Transverse colon (tissue), 4 donors: ENCODE results near the gene IL3RA. TPM values are rescaled to one million over a fixed set of nuclear protein-coding genes. Genes with fewer than 3 reads are reported as not detected.

Source experiments
- DNase-seq: peaks from one replicate; pipeline ENCODE4 v3.0.0-alpha.2; 2019
- H3K27ac ChIP-seq, 4 donors: fragments of 200-600 bp; sonication (generic); 2 replicates each; pipeline ENCODE4 v1.5.1; 2016 to 2018; ENCODE audit warnings: inconsistent platforms in 4 of 4
- H3K27me3 ChIP-seq: fragments of 200-600 bp; sonication (generic); 2 replicates; pipeline ENCODE4 v1.5.1; 2017; ENCODE audit warnings: inconsistent platforms
- H3K36me3 ChIP-seq, 4 donors: fragments of 200-600 bp; sonication (generic); 2 replicates each; pipeline ENCODE4 v1.5.1; 2017 to 2019; ENCODE audit warnings: inconsistent platforms in 4 of 4
- H3K4me1 ChIP-seq, 4 donors: fragments of 200-600 bp; sonication (generic); 2 replicates each; pipeline ENCODE4 v1.5.1; 2017 to 2020; ENCODE audit warnings: inconsistent platforms in 4 of 4
- H3K4me3 ChIP-seq, 4 donors: fragments of 200-600 bp; sonication (generic); 1 replicate in 1 of 4; 2 replicates in 3 of 4; pipeline versions ENCODE4 v1.5.1 to v1.6.1; 2017 to 2019; ENCODE audit warnings: inconsistent platforms in 4 of 4
- H3K9me3 ChIP-seq, 2 donors: fragments of 200-600 bp; sonication (generic); 2 replicates each; pipeline ENCODE4 v1.5.1; 2017 to 2019; ENCODE audit warnings: inconsistent platforms in 2 of 2
- CTCF ChIP-seq, 5 experiments: fragments of 200-600 bp in 3 of 5; fragments of 450-650 bp in 2 of 5; sonication (generic) in 3 of 5; IDR thresholded peaks; 1 replicate in 2 of 5; 2 replicates in 3 of 5; pipeline ENCODE4 v1.5.1; 2016 to 2017; ENCODE audit warnings: antibody characterized with exemption in 5 of 5, inconsistent platforms in 3 of 5, mild to moderate bottlenecking in 2 of 5, moderate library complexity in 1 of 5
- EP300 ChIP-seq: sonication (generic); formaldehyde crosslinking; IDR thresholded peaks from one replicate; pipeline ENCODE4 v1.6.1; 2017; ENCODE audit warnings: antibody characterized with exemption, low read depth
- POLR2A ChIP-seq: fragments of 450-650 bp; IDR thresholded peaks from one replicate; pipeline ENCODE4 v1.6.1; 2016; ENCODE audit warnings: antibody characterized with exemption, mild to moderate bottlenecking, moderate library complexity
- POLR2AphosphoS5 ChIP-seq, 3 donors: sonication (generic); formaldehyde crosslinking; IDR thresholded peaks; one replicate each; pipeline ENCODE4 v1.6.1; 2016; ENCODE audit warnings: antibody characterized with exemption in 3 of 3
- WGBS, 2 donors: methylation state at CpG; one replicate each; pipeline ENCODE4 v1.1.5; 2018; ENCODE audit warnings: low coverage in 1 of 2; 5-methylcytosine and 5-hydroxymethylcytosine counted together
- in situ Hi-C, 4 donors: fragments of 200-750 bp; cut with MboI; loops; one replicate each; pipeline versions ENCODE4 v1.15.0 to v1.15.1; 2017; ENCODE audit warnings: low sequenced_read_pairs in 3 of 4, low pct_ligation_motif_present in 1 of 4, low pct_unique_long_range_greater_than_20kb in 1 of 4
- intact Hi-C: fragments of 100-400 bp; cut with DNase I; formaldehyde crosslinking; loops from one replicate; pipeline ENCODE4 v1.15.1; 2023; ENCODE audit warnings: low total_unique reads
- total RNA-seq, 4 donors: library from RNA; depleted of rRNA; stranded (reverse); fragments of >200 nt; gene quantifications; one replicate each; pipeline ENCODE4 v1.1.0, GENCODE V29; 2016

Gene IL3RA
- total RNA-seq, 4 donors from 2014 or later: 3.0 to 11.1 (median 5.8) TPM

GRCh38 chrX:1419545-1420355, 83.2 kb downstream of the IL3RA start:
- TF ChIP-seq POLR2A: no peak
- no peak for TF ChIP-seq EP300
- no peak for TF ChIP-seq POLR2AphosphoS5 (IDR thresholded peaks at IDR 0.05)
- no peak for TF ChIP-seq CTCF (IDR thresholded peaks at IDR 0.05)
- H3K27me3 ChIP-seq: no peaks in the 10 kb centered on the region
- H3K36me3 ChIP-seq: peaks cover 0 to 7% (median 3%) of the 10 kb centered on the region in 4 donors
- H3K4me1 ChIP-seq: no peaks in the 10 kb centered on the region
- in situ Hi-C loops: no loop called here
- H3K9me3 ChIP-seq: peaks cover 5 to 6% of the 10 kb centered on the region in 2 donors
- intact Hi-C loops: no loop called here
- 92 to 94% methylated on average over 8 to 19 of the region's 19 CpGs for WGBS, 2 donors
- no peak overlapping the region for H3K4me3 ChIP-seq
- H3K27ac ChIP-seq: no peak overlapping the region
- no peak for DNase-seq

GRCh38 chrX:1420371-1420770, 83.8 kb downstream of the IL3RA start:
- peaks cover 0 to 10% (median 5%) of the 10 kb centered on the region in 4 donors for H3K36me3 ChIP-seq
- no peak for TF ChIP-seq POLR2A
- TF ChIP-seq EP300: no peak
- no peak for TF ChIP-seq CTCF (IDR thresholded peaks at IDR 0.05)
- TF ChIP-seq POLR2AphosphoS5 (IDR thresholded peaks at IDR 0.05): no peak

GRCh38 chrX:1421433-1422134, 85.0 kb downstream of the IL3RA start:
- in situ Hi-C loops: no loop called here
- 97% methylated on average over 19 of the region's 19 CpGs; no CpG with 5 or more reads in 1 of the 2 donors for WGBS, 2 donors
- TF ChIP-seq POLR2AphosphoS5 (IDR thresholded peaks at IDR 0.05) (no peak), CTCF (IDR thresholded peaks at IDR 0.05) (no peak), EP300 (no peak), POLR2A (no peak)
- Histone ChIP-seq H3K4me3 (no peak overlapping the region), H3K36me3 (peaks cover 0 to 14% (median 7%) of the 10 kb centered on the region in 4 donors), H3K27ac (no peak overlapping the region), H3K4me1 (no peaks in the 10 kb centered on the region), H3K9me3 (peaks cover 5 to 6% of the 10 kb centered on the region in 2 donors), H3K27me3 (no peaks in the 10 kb centered on the region)
- no peak for DNase-seq
- intact Hi-C loops: no loop called here

More at GRCh38 chrX:1420371-1420770, 83.8 kb downstream of the IL3RA start:
- H3K4me3 ChIP-seq: no peak overlapping the region
- H3K27ac ChIP-seq: no peak overlapping the region
- in situ Hi-C loops: no loop called here
- H3K9me3 ChIP-seq: peaks cover 5 to 6% of the 10 kb centered on the region in 2 donors
- WGBS, 2 donors: 84% methylated on average over 14 of the region's 14 CpGs; no CpG with 5 or more reads in 1 of the 2 donors
- intact Hi-C loops: no loop called here
- H3K4me1 ChIP-seq: no peaks in the 10 kb centered on the region
- DNase-seq: no peak
- H3K27me3 ChIP-seq: no peaks in the 10 kb centered on the region

GRCh38 chrX:1422135-1422465, 85.5 kb downstream of the IL3RA start:
- intact Hi-C loops: no loop called here
- no peak for DNase-seq

More at GRCh38 chrX:1422135-1422465, 85.5 kb downstream of the IL3RA start:
- Histone ChIP-seq H3K27me3 (no peaks in the 10 kb centered on the region), H3K4me1 (no peaks in the 10 kb centered on the region), H3K27ac (no peak overlapping the region), H3K4me3 (no peak overlapping the region), H3K36me3 (peaks cover 0 to 14% (median 7%) of the 10 kb centered on the region in 4 donors), H3K9me3 (peaks cover 5 to 6% of the 10 kb centered on the region in 2 donors)
- 94% methylated on average over 4 of the region's 4 CpGs; no CpG with 5 or more reads in 1 of the 2 donors for WGBS, 2 donors
- TF ChIP-seq POLR2AphosphoS5 (IDR thresholded peaks at IDR 0.05): no peak
- TF ChIP-seq CTCF (IDR thresholded peaks at IDR 0.05): no peak
- TF ChIP-seq POLR2A: no peak
- TF ChIP-seq EP300: no peak
- in situ Hi-C loops: no loop called here
